Measurements from ENCODE around the gene AGAP1.

DNA sequence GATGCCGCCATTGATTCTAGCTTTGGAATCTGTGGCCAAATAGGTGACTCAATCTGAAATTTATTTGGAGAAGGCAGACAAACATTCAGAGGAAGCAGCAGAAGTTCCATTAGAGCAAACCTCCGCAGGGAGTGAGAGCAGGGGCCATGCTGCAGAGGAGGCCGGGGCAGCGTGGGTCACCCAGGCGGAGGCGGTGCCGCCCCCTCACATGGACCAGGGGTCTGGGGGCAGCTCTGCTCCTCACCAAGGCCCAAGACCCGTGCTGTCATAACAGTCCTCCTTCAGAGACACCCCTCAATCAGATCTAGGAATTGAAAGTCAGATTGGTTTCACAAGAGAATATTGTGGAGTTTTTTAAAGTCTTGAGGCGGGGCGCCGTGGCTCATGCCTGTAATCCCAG lies 582.0 kb downstream of the AGAP1 start:
- TF ChIP-seq, protein P1, sequence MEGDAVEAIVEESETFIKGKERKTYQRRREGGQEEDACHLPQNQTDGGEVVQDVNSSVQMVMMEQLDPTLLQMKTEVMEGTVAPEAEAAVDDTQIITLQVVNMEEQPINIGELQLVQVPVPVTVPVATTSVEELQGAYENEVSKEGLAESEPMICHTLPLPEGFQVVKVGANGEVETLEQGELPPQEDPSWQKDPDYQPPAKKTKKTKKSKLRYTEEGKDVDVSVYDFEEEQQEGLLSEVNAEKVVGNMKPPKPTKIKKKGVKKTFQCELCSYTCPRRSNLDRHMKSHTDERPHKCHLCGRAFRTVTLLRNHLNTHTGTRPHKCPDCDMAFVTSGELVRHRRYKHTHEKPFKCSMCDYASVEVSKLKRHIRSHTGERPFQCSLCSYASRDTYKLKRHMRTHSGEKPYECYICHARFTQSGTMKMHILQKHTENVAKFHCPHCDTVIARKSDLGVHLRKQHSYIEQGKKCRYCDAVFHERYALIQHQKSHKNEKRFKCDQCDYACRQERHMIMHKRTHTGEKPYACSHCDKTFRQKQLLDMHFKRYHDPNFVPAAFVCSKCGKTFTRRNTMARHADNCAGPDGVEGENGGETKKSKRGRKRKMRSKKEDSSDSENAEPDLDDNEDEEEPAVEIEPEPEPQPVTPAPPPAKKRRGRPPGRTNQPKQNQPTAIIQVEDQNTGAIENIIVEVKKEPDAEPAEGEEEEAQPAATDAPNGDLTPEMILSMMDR (IDR thresholded peaks at IDR 0.05) = no peak
- TF ChIP-seq POLR2A (IDR thresholded peaks at IDR 0.05) = no peak

Data from right lobe of liver (tissue), 4 donors.